ENCODE results near the gene FNDC3B. TPM values are rescaled to one million over a fixed set of nuclear protein-coding genes. Genes with fewer than 3 reads are reported as not detected.

The FNDC3B gene
- total RNA-seq, 1 experiment from 2014 or later: 173 TPM

GRCh38 chr3:172182797-172183196 lies 143.4 kb downstream of the FNDC3B start:
- H3K27ac ChIP-seq (ENCODE audit: low read length): peak overlapping the region; percentile 68
- no peaks in the 10 kb centered on the region for H3K36me3 ChIP-seq (ENCODE audit: control insufficient read depth, insufficient read depth, low read length)
- in situ Hi-C loops (cut with HindIII; ENCODE audit: low pct_unique_long_range_greater_than_20kb, low sequenced_read_pairs): no loop called here
- H3K4me1 ChIP-seq (ENCODE audit: control insufficient read depth, insufficient read depth, low read length): peaks cover 48% of the 10 kb centered on the region
- no peaks in the 10 kb centered on the region for H3K9me3 ChIP-seq (ENCODE audit: control insufficient read depth, insufficient read depth, low read depth, low read length)
- ChIA-PET CTCF (no interaction called here), POLR2A (interaction anchor here (0.5 kb wide), 1 partner anchor 11 kb away, joined by 3 read pairs; no protein-coding TSS in a partner anchor)
- DNase-seq (ENCODE audit: low read depth, low spot score) (no peak), ATAC-seq (no peak)
- no peaks in the 10 kb centered on the region for H3K27me3 ChIP-seq (ENCODE audit: control insufficient read depth, insufficient read depth, low read length)
- TF ChIP-seq REST (IDR thresholded peaks at IDR 0.05; ENCODE audit: insufficient read depth in 1 of 2, low read depth in 2 of 2, low read length in 1 of 2): no peak
- no peak for TF ChIP-seq TCF7L2 (IDR thresholded peaks at IDR 0.05; ENCODE audit: low read depth, low read length)
- no peak for TF ChIP-seq SIN3A (IDR thresholded peaks at IDR 0.05; ENCODE audit: borderline replicate concordance, insufficient read depth, low read depth, low read length)
- TF ChIP-seq, protein P1, sequence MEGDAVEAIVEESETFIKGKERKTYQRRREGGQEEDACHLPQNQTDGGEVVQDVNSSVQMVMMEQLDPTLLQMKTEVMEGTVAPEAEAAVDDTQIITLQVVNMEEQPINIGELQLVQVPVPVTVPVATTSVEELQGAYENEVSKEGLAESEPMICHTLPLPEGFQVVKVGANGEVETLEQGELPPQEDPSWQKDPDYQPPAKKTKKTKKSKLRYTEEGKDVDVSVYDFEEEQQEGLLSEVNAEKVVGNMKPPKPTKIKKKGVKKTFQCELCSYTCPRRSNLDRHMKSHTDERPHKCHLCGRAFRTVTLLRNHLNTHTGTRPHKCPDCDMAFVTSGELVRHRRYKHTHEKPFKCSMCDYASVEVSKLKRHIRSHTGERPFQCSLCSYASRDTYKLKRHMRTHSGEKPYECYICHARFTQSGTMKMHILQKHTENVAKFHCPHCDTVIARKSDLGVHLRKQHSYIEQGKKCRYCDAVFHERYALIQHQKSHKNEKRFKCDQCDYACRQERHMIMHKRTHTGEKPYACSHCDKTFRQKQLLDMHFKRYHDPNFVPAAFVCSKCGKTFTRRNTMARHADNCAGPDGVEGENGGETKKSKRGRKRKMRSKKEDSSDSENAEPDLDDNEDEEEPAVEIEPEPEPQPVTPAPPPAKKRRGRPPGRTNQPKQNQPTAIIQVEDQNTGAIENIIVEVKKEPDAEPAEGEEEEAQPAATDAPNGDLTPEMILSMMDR (IDR thresholded peaks at IDR 0.05): no peak
- TF ChIP-seq POLR2AphosphoS5 (IDR thresholded peaks at IDR 0.05; ENCODE audit: low read depth, low read length): no peak
- no TSS peak for BruUV-seq (replicated peaks)
- H3K4me3 ChIP-seq (ENCODE audit: low read depth in 2 of 2, low read length in 2 of 2): no peak overlapping the region
- intact Hi-C loops (cut with micrococcal nuclease; ENCODE audit: unreplicated experiment): no loop called here

GRCh38 chr3:172184106-172184822 lies 144.9 kb downstream of the FNDC3B start:
- Histone ChIP-seq H3K36me3 (ENCODE audit: control insufficient read depth, insufficient read depth, low read length) (no peaks in the 10 kb centered on the region), H3K4me3 (ENCODE audit: low read depth in 2 of 2, low read length in 2 of 2) (no peak overlapping the region), H3K9me3 (ENCODE audit: control insufficient read depth, insufficient read depth, low read depth, low read length) (no peaks in the 10 kb centered on the region), H3K4me1 (ENCODE audit: control insufficient read depth, insufficient read depth, low read length) (peaks cover 48% of the 10 kb centered on the region), H3K27me3 (ENCODE audit: control insufficient read depth, insufficient read depth, low read length) (no peaks in the 10 kb centered on the region), H3K27ac (ENCODE audit: low read length) (peak overlapping the region; percentile 36)
- POLR2A ChIA-PET: no interaction called here
- intact Hi-C loops (cut with micrococcal nuclease; ENCODE audit: unreplicated experiment) (no loop called here), in situ Hi-C loops (cut with HindIII; ENCODE audit: low pct_unique_long_range_greater_than_20kb, low sequenced_read_pairs) (no loop called here)
- BruUV-seq (replicated peaks): TSS peak; percentile 3
- no peak for DNase-seq (ENCODE audit: low read depth, low spot score)
- ATAC-seq: no peak
- CTCF ChIA-PET: no interaction called here
- no peak for TF ChIP-seq REST (IDR thresholded peaks at IDR 0.05; ENCODE audit: insufficient read depth in 1 of 2, low read depth in 2 of 2, low read length in 1 of 2)
- TF ChIP-seq SIN3A (IDR thresholded peaks at IDR 0.05; ENCODE audit: borderline replicate concordance, insufficient read depth, low read depth, low read length): no peak
- TF ChIP-seq, protein P1 (IDR thresholded peaks at IDR 0.05): no peak
- no peak for TF ChIP-seq TCF7L2 (IDR thresholded peaks at IDR 0.05; ENCODE audit: low read depth, low read length)
- TF ChIP-seq POLR2AphosphoS5 (IDR thresholded peaks at IDR 0.05; ENCODE audit: low read depth, low read length): no peak
